HG02678 (cell line): ENCODE measurements around the gene CSNK1D.
"Not testable (repeated sequence)": the region's sequence is repeated elsewhere in the genome, so short reads cannot be mapped to it uniquely, and the experiment has no call there.

Experiments used
- ATAC-seq: cut with Tn5 transposase; IDR thresholded peaks from one replicate; pipeline ENCODE4 v1.9.1; 2021; ENCODE audit warnings: mild to moderate bottlenecking, moderate library complexity; ENCODE audit not compliant: unreplicated experiment

CSNK1D gene

DNA sequence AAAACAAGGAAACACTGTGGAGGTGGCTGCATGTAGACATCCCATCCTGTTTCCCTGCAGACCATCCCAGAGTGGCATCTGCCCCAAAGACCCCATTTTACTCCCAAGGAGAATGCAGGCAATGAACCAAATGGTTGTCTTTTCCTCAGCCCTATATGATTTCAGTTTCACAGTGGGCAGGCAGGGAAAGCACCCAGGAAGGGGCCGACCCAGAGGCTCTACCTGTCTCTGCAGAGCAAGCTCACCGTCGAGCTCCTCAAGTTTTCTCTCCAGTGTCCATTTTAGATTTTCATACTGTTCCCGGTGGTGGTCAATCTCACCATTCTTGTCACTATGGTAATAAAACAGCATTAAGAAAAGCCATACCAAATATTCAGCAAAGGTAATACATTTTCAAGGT lies 75.4 kb downstream of the CSNK1D start:
- ATAC-seq = no peak

- no peak for ATAC-seq
These were observed 77.5 kb downstream of the CSNK1D start for GRCh38 chr17:82195675-82196672.

DNA sequence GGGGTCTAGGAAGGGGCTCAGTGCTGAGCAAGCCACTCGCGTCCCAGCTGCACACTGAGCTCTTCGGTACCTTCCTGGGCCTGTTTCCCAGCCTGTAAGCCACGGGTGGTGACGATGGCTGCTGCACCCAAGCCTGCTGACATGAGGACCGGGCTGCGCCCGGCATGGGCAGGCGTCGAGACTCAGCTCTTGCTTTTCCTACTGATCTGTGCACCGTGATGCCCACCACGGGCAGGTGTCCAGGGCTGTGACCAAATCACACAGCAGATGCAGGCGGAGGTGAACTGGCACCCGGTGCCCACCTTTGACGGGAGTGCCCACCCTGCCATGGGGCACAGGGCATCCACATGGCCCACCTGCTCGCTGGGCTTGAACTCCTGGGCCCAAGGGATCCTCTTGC lies 78.7 kb downstream of the CSNK1D start:
- ATAC-seq = no peak

DNA sequence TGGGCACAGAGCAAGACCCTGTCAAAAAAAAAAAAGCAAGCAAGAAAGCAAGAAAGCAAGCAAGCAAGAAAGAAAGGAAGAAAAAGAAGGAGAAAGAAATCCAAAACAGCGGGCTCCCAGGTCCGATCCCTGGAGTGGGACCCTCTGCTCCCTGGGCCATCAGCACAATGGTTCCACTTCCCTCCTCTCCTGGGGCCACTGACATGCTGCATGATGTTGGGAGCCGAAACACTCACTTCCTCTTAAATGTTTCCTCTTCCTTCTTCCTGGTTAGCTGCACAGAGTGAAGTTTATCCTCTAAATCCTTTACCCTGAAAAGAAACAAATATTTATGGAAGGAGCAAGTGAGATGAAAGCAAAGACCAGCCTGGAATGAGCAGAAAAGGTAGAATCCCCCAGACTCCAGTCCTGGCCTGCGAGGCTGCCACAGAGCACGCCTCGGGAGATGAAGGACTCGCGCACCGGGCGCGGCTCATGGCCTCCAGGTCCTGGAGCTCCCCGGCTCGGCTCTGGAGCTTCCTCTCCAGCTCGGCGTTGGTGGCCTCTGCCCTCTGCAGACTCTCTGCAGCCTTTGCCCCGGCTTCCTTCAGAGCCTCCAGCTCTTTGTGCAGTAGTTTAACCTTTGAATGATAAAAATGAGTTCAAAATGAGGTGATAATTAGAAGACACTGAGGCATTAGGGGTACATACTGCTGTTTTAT lies 79.8 kb downstream of the CSNK1D start:
- no peak for ATAC-seq

DNA sequence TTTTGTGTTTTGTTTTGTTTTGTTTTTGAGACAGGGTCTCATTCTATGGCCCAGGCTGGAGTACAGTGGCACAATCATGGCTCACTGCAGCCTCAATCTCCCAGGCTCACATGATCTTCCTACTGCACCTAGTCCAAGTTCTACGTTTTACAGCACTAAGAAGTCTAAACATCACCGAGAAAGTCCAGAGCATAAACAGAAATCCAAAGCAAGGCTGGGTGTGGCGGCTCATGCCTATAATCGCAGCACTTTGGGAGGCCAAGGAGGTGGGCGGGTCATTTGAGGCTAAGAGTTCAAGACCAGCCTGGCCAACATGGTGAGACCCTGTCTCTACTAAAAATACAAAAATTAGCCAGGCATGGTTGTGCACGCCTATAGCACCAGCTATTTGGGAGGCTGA lies 80.5 kb downstream of the CSNK1D start:
- not testable (repeated sequence) for ATAC-seq
